NCI-H69 (cell line): Measurements from ENCODE around the gene KCNA1.

Experiments
- DNase-seq: peaks from one replicate; lab custom pipeline; 2025; lab: John Stamatoyannopoulos, UW

The KCNA1 gene

GRCh38 chr12:4960547-4960946, 50.8 kb downstream of the KCNA1 start:
- DNase-seq: peak; percentile 61

DNA sequence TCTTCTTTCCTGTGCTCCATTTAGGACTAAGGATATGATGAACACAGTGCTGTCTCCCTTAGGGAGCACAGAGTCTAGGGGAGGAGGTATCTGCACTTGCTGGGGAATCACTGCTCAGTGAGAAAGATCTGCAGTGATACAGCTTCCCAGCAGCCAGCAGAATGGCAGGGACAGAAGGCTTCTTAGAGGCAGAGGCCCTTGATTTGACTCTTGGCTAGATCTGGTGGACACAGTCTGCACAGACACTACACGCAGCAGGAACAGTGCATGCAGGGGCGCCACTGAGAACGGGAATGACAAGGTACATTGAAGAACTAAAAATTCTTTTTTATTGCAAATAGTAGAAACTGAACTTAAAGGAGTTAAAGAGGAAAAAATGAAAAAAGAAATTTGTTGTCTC, 51.6 kb downstream of the KCNA1 start:
- peak; percentile 72 for DNase-seq

GRCh38 chr12:4962539-4963486, 53.1 kb downstream of the KCNA1 start:
- peak; percentile 96 for DNase-seq
